Stimulated activated CD4-positive, alpha-beta T cell treated with anti-CD3 and anti-CD28 coated beads, Interleukin-12 subunit alpha, Interleukin-12 subunit beta, amount 100 ng/mL, for 48 hours (primary cell): ENCODE results near the gene PRDM16.

ENCODE experiments used
- DNase-seq, 3 donors: peaks; one replicate each; pipeline ENCODE4 v3.0.0-alpha.2; 2020; ENCODE audit warnings: low read depth in 2 of 3, low spot score in 1 of 3

Gene PRDM16

DNA sequence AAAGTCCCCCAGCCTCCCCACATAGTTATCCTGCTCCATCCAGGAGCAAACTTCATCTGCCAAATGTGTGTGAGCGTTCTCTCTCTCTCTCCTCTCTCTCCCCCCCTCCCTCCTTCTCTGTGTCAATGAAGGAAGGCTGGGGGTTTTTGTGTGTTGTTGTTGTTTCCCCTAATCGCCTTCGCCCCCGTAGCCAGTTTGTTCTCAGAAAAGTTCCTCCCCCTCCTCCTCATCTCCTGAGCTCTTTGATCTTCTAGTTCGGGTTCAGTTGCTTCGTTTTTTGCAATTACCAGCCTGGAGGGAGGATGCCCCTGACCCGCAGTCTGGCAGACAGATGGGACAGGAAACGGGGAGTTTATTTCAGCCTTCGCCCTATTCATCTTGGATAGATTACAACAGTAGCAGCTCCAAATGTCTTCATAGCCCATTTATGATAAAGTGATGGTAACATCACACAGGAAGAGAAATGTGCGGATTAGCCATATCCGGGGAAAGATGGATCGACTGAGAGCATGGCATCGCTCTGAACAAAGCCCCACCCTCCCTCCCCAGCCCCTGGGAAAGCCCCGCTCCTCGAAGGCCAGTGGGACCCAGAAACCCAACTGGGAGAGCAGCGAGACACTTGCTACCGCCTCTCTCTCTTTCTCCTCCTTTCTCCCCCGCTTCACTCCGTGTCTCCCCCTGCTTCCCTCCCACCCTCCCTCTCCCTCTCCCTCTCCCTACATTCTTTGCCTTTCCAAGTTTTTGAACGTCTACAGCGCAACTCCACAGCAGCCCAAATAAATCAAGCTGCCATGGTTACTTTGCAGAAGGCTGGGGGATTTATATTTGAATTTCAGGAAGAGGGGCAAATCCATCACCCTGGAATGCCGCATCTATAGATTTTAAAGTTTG, 245.7 kb downstream of the PRDM16 start:
- no peak for DNase-seq

GRCh38 chr1:3315399-3316339, 246.7 kb downstream of the PRDM16 start:
- no peak for DNase-seq

GRCh38 chr1:3316340-3316943, 247.4 kb downstream of the PRDM16 start:
- DNase-seq: peak in 1 of 3 donors; percentile 1

GRCh38 chr1:3317456-3317855, 248.5 kb downstream of the PRDM16 start:
- no peak for DNase-seq

DNA sequence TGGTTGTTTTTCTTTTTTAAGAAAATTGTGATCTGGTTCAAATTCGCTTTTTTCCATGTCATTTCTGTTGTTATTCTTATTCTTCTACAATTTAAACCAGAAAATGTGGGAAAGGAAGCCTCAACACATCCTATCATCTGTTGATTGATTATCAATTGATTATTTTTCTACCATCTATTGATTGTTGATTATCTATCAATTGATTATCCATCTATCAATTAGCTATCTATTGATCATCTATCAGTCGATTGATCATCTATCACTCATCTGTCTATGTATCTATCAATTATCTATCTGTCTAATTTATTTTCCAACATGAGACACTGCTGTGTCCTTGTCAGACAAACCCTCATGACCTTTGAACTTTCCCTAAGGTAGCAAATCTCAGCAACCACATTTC, 249.3 kb downstream of the PRDM16 start:
- no peak for DNase-seq

DNA sequence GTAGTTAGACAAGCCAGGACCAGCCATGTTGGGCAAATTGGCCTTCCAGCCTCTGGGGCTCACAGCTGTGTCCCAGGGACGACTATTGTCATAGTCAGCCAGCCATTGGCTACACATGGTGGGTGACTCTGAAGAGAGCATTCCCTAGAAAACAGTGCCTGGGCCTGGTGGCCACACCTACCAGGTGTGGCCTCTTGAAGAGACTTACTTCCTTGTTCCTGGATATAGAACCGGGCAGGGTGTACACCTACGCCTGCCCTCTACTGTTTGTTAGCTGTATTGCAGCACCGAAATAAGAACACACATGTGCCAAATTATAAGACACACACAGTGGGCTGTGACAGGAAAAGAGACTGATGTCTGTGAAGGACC, 250.9 kb downstream of the PRDM16 start:
- DNase-seq: peak; percentile 8 to 52 (median 19)

GRCh38 chr1:3320246-3321152, 251.5 kb downstream of the PRDM16 start:
- DNase-seq: no peak

DNA sequence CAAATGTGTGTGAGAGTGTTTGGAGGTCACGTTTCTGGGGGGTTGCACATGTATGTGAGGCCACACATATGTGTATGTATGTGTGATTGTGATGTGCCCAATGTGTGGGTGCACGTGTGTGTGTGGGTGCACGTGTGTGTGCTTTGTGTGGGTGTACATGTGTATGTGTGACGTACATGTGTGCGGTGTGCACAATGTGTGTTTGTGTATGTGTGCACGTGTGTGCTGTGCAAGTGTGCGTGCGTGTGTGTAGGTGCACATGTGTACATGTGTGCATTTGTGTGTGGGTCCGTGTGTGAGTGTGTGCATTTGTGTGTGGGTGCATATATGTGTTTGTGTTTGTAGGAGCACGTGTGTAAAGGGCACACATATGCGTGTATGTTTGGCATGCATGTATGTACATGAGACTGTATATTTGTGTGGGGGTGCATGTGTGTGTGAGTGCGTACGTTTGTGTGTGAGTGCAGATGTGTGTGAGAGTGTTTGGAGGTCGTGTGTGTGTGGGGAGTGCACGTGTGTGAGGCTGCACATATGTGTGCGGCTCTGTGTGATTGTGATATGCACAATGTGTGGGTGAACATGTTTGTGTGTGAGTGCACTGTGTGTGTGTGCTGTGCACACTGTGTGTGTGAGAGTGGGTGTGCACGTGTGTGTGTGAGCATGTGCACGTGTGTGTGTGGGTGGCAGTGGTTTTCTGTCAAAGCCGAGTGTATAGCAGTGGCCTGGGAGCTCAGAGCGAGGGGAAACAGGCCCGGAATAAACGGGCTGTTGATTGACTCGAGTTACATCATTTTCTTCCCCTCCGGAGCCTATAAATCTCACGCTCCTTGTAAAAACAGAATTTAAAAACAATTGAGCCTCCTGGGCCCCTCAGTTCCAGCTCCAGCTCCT, 252.8 kb downstream of the PRDM16 start:
- no peak for DNase-seq

- DNase-seq: no peak
Observed at GRCh38 chr1:3322450-3323020, 253.5 kb downstream of the PRDM16 start.

- no peak for DNase-seq
Observed at GRCh38 chr1:3323021-3323795, 254.2 kb downstream of the PRDM16 start.

GRCh38 chr1:3323796-3324703, 255.0 kb downstream of the PRDM16 start:
- no peak for DNase-seq

GRCh38 chr1:3324704-3325535, 255.9 kb downstream of the PRDM16 start:
- DNase-seq: no peak

- DNase-seq: no peak
Observed at GRCh38 chr1:3326516-3327388, 257.7 kb downstream of the PRDM16 start.

DNA sequence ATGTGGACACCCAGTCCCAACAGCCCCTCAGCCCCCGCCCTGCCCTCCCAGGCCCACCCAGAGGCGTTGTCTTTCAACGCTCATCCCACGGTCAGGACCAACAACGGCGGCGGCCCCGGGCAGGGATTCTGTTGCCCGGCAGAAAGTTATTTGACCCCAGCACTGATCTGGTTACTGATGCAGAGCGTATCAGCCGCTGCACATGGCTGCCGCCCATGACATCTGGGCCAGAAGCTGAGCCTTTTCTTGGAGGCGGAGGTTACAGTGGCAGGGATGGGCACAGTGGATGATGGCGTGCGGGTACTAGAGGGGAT, 258.3 kb downstream of the PRDM16 start:
- DNase-seq: no peak

- DNase-seq: no peak
Observed at GRCh38 chr1:3327936-3328590, 259.1 kb downstream of the PRDM16 start.
